GM12875 (cell line): ENCODE data around the gene PDE6C.
A peak's percentile ranks its signal among the peaks of the same experiment; 100 is the strongest.

Experiments
- H3K4me3 ChIP-seq: one replicate; pipeline ENCODE4 v1.5.1; 2011; ENCODE audit warnings: low read depth, low read length, control low read depth
- CTCF ChIP-seq: IDR thresholded peaks from 2 replicates; pipeline ENCODE4 v1.5.1; 2011; ENCODE audit warnings: low read depth, mild to moderate bottlenecking, control low read depth, inconsistent platforms, low read length, moderate library complexity, borderline replicate concordance; ENCODE audit not compliant: insufficient read depth

The PDE6C gene

GRCh38 chr10:93702210-93703001 is 90.1 kb downstream of the PDE6C start, which contains the start of gene FRA10AC1:
TSS of gene FRA10AC1 (minus strand) at chr10:93702592. CDS start at chr10:93700106, 2,486 bp downstream.
- peak within 1 kb of the TSS; percentile 78 for H3K4me3 ChIP-seq
- TF ChIP-seq CTCF: peak; percentile 54

- peak overlapping the region; percentile 78 for H3K4me3 ChIP-seq
- TF ChIP-seq CTCF: no peak
These were observed 90.7 kb downstream of the PDE6C start for GRCh38 chr10:93703066-93703465.

GRCh38 chr10:93703841-93704240 is 91.5 kb downstream of the PDE6C start:
- no peak overlapping the region for H3K4me3 ChIP-seq
- no peak for TF ChIP-seq CTCF

- no peak for TF ChIP-seq CTCF
- no peak overlapping the region for H3K4me3 ChIP-seq
These were observed 92.1 kb downstream of the PDE6C start for GRCh38 chr10:93704451-93704850.

GRCh38 chr10:93707623-93708022 is 95.3 kb downstream of the PDE6C start:
- H3K4me3 ChIP-seq: no peak overlapping the region
- no peak for TF ChIP-seq CTCF

- TF ChIP-seq CTCF: no peak
- H3K4me3 ChIP-seq: no peak overlapping the region
These were observed 98.1 kb downstream of the PDE6C start for GRCh38 chr10:93710333-93710909.

- TF ChIP-seq CTCF: no peak
- H3K4me3 ChIP-seq: no peak overlapping the region
These were observed 99.6 kb downstream of the PDE6C start for GRCh38 chr10:93711891-93712290.
